H1 (cell line): ENCODE data around the gene GPANK1. TPM values are rescaled to one million over a fixed set of nuclear protein-coding genes. Genes with fewer than 3 reads are reported as not detected.

ENCODE experiments used
- CTCF ChIA-PET: fragments of 300-600 bp; sonication (Branson Sonifier 250); formaldehyde crosslinking; loops from one replicate; lab custom pipeline; 2021; ENCODE audit not compliant: partially characterized antibody; lab: Charles Lee
- POLR2A ChIA-PET: fragments of 300-600 bp; sonication (Branson Sonifier 250); formaldehyde crosslinking; loops from one replicate; lab custom pipeline; 2021; ENCODE audit warnings: inconsistent platforms; ENCODE audit not compliant: partially characterized antibody; lab: Charles Lee
- DNase-seq, 2 experiments: peaks; one replicate each; pipeline versions ENCODE4 v3.0.0 to v3.0.0-alpha.2; 2010 to 2022; ENCODE audit warnings: low spot score in 2 of 2, low read depth in 1 of 2, mixed read lengths in 1 of 2
- FAIRE-seq: peaks from 2 replicates; lab custom pipeline; 2011; peaks lifted over from hg19 to GRCh38; lab: Jason Lieb, UNC
- H2AFZ ChIP-seq: 2 replicates; pipeline ENCODE4 v1.8.1; 2012; ENCODE audit warnings: low read length, inconsistent platforms
- H2AK5ac ChIP-seq: 2 replicates; pipeline ENCODE4 v1.6.1; 2013; ENCODE audit warnings: low read depth, low read length
- H2BK120ac ChIP-seq: replicated peaks from 2 replicates; pipeline ENCODE3; 2013; ENCODE audit warnings: low read depth, low read length, inconsistent platforms
- H2BK12ac ChIP-seq: 2 replicates; pipeline ENCODE4 v1.6.1; 2013; ENCODE audit warnings: low read depth, low read length
- H2BK15ac ChIP-seq: 2 replicates; pipeline ENCODE4 v1.6.1; 2013; ENCODE audit warnings: low read length
- H2BK20ac ChIP-seq: 2 replicates; pipeline ENCODE4 v1.6.1; 2013; ENCODE audit warnings: low read length
- H2BK5ac ChIP-seq: 2 replicates; pipeline ENCODE4 v1.6.1; 2013; ENCODE audit warnings: low read depth, low read length
- H3K14ac ChIP-seq: 2 replicates; pipeline ENCODE4 v1.6.1; 2013; ENCODE audit warnings: inconsistent platforms; ENCODE audit not compliant: insufficient read length
- H3K18ac ChIP-seq: 2 replicates; pipeline ENCODE4 v1.6.1; 2013; ENCODE audit warnings: low read length; ENCODE audit errors: extremely low read depth
- H3K23ac ChIP-seq: 2 replicates; pipeline ENCODE4 v1.6.1; 2013; ENCODE audit warnings: inconsistent platforms; ENCODE audit not compliant: insufficient read length
- H3K23me2 ChIP-seq: 2 replicates; pipeline ENCODE4 v1.6.1; 2013; ENCODE audit warnings: low read depth, low read length
- H3K27ac ChIP-seq: 2 replicates; pipeline ENCODE4 v1.6.1; 2011; ENCODE audit warnings: low read depth, low read length, inconsistent platforms
- H3K27me3 ChIP-seq, 4 experiments: replicated peaks in 1 of 4; 1 replicate in 1 of 4; 2 replicates in 3 of 4; pipeline versions ENCODE4 v1.6.1 to v1.8.1; 2011 to 2013; ENCODE audit warnings: low read length in 3 of 4, mild to moderate bottlenecking in 3 of 4, inconsistent platforms in 2 of 4, mixed read lengths in 2 of 4, moderate library complexity in 1 of 4; ENCODE audit not compliant: control insufficient read depth in 3 of 4, insufficient read depth in 3 of 4; ENCODE audit errors: extremely low read depth in 1 of 4
- H3K36me3 ChIP-seq, 4 experiments: 2 replicates each; pipeline versions ENCODE4 v1.6.1 to v1.8.1; 2011 to 2013; ENCODE audit warnings: mild to moderate bottlenecking in 4 of 4, low read length in 3 of 4, moderate library complexity in 2 of 4, control low read depth in 1 of 4, inconsistent platforms in 1 of 4; ENCODE audit not compliant: insufficient read depth in 4 of 4, control insufficient read depth in 2 of 4
- H3K4ac ChIP-seq: replicated peaks from 2 replicates; pipeline ENCODE3; 2013; ENCODE audit warnings: low read length, low read depth, mixed read lengths, inconsistent platforms; ENCODE audit not compliant: insufficient read length
- H3K4me1 ChIP-seq, 4 experiments: replicated peaks in 1 of 4; 1 replicate in 1 of 4; 2 replicates in 3 of 4; pipeline versions ENCODE4 v1.6.1 to v1.8.1; 2011 to 2013; ENCODE audit warnings: low read length in 3 of 4, inconsistent platforms in 2 of 4, mixed read lengths in 1 of 4; ENCODE audit not compliant: insufficient read depth in 4 of 4, control insufficient read depth in 3 of 4
- H3K4me2 ChIP-seq, 2 experiments: 2 replicates each; pipeline versions ENCODE4 v1.6.1 to v1.8.1; 2011 to 2013; ENCODE audit warnings: low read depth in 2 of 2, low read length in 2 of 2, control low read depth in 1 of 2, inconsistent platforms in 1 of 2, mild to moderate bottlenecking in 1 of 2; ENCODE audit not compliant: insufficient read depth in 1 of 2
- H3K4me3 ChIP-seq, 4 experiments: fragments of 200-600, 300-600 bp in 1 of 4; sonication (generic), shearing (Covaris generic), sonication (Bioruptor Twin) in 1 of 4; 2 replicates each; pipeline versions ENCODE4 v1.5.1 to v1.8.1; 2011 to 2016; ENCODE audit warnings: low read length in 4 of 4, low read depth in 3 of 4, control low read depth in 2 of 4, inconsistent platforms in 2 of 4, mild to moderate bottlenecking in 2 of 4, mixed read lengths in 1 of 4, moderate library complexity in 1 of 4; ENCODE audit not compliant: insufficient read depth in 2 of 4; ENCODE audit errors: extremely low read depth in 1 of 4
- H3K56ac ChIP-seq: replicated peaks from 2 replicates; pipeline ENCODE3; 2013; ENCODE audit warnings: low read depth, mild to moderate bottlenecking, mixed read lengths, low read length, inconsistent platforms; ENCODE audit not compliant: insufficient read length
- H3K79me1 ChIP-seq: 2 replicates; pipeline ENCODE4 v1.6.1; 2013; ENCODE audit warnings: low read depth, low read length, control low read depth
- H3K79me2 ChIP-seq, 2 experiments: 2 replicates each; pipeline versions ENCODE4 v1.6.1 to v1.8.1; 2012 to 2013; ENCODE audit warnings: low read length in 2 of 2, mild to moderate bottlenecking in 2 of 2, inconsistent platforms in 1 of 2; ENCODE audit not compliant: insufficient read depth in 2 of 2, control insufficient read depth in 1 of 2
- H3K9ac ChIP-seq, 4 experiments: replicated peaks in 1 of 4; 1 replicate in 1 of 4; 2 replicates in 3 of 4; pipeline versions ENCODE4 v1.6.1 to v1.8.1; 2011 to 2013; ENCODE audit warnings: low read depth in 3 of 4, low read length in 3 of 4, control low read depth in 2 of 4, mild to moderate bottlenecking in 2 of 4, moderate library complexity in 2 of 4, inconsistent platforms in 1 of 4; ENCODE audit errors: extremely low read depth in 1 of 4
- H3K9me3 ChIP-seq, 2 experiments: 2 replicates each; pipeline versions ENCODE4 v1.6.1 to v1.8.1; 2012 to 2013; ENCODE audit warnings: mild to moderate bottlenecking in 2 of 2, moderate library complexity in 2 of 2, control low read depth in 1 of 2, inconsistent platforms in 1 of 2, low read depth in 1 of 2, low read length in 1 of 2, mixed read lengths in 1 of 2; ENCODE audit not compliant: insufficient read depth in 2 of 2
- H4K20me1 ChIP-seq, 2 experiments: replicated peaks in 1 of 2; 2 replicates each; pipeline versions ENCODE3 to v1.8.1; 2011 to 2013; ENCODE audit warnings: inconsistent platforms in 2 of 2, low read length in 2 of 2, mild to moderate bottlenecking in 1 of 2; ENCODE audit not compliant: insufficient read depth in 2 of 2, control insufficient read depth in 1 of 2
- H4K5ac ChIP-seq: 2 replicates; pipeline ENCODE4 v1.6.1; 2013; ENCODE audit warnings: low read length, low read depth, mixed read lengths, inconsistent platforms; ENCODE audit not compliant: insufficient read length
- H4K8ac ChIP-seq: 2 replicates; pipeline ENCODE4 v1.8.0; 2013; ENCODE audit warnings: mild to moderate bottlenecking, moderate library complexity, low read length, inconsistent platforms; ENCODE audit not compliant: insufficient read depth; ENCODE audit errors: extremely low read depth
- H4K91ac ChIP-seq: replicated peaks from 2 replicates; pipeline ENCODE3; 2013; ENCODE audit warnings: low read length, mixed read lengths, inconsistent platforms; ENCODE audit not compliant: insufficient read length
- ASH2L ChIP-seq: fragments of 200-600, 300-600 bp; sonication (generic); IDR thresholded peaks from one replicate; pipeline ENCODE4 v1.7.1; 2017; ENCODE audit warnings: low read length
- ATF2 ChIP-seq: IDR thresholded peaks from 2 replicates; pipeline ENCODE4 v1.6.1; 2012; ENCODE audit warnings: low read length, inconsistent platforms
- CTCF ChIP-seq, 3 experiments: IDR thresholded peaks; 1 replicate in 2 of 3; 2 replicates in 1 of 3; pipeline versions ENCODE4 v1.5.1 to v1.6.1; 2011; ENCODE audit warnings: low read length in 3 of 3, mild to moderate bottlenecking in 3 of 3, inconsistent platforms in 2 of 3, low read depth in 1 of 3, moderate library complexity in 1 of 3; ENCODE audit not compliant: insufficient read depth in 1 of 3; ENCODE audit errors: control extremely low read depth in 1 of 3
- EGR1 ChIP-seq: IDR thresholded peaks from 2 replicates; pipeline ENCODE4 v1.6.1; 2011; ENCODE audit warnings: low read depth, low read length, borderline replicate concordance
- JUN ChIP-seq: IDR thresholded peaks from 2 replicates; pipeline ENCODE4 v1.6.1; 2011; ENCODE audit warnings: low read depth, mild to moderate bottlenecking, improper control_type of control experiment, low read length
- PHF8 ChIP-seq: fragments of 200-600 bp; sonication (generic); conservative IDR thresholded peaks from 2 replicates; pipeline ENCODE4 v1.7.1; 2012; ENCODE audit warnings: low read depth, mild to moderate bottlenecking, inconsistent platforms, low read length, moderate library complexity
- USF2 ChIP-seq: IDR thresholded peaks from 2 replicates; pipeline ENCODE4 v1.6.1; 2011; ENCODE audit warnings: low read length, improper control_type of control experiment
- WGBS, 2 experiments: shearing (Covaris generic) in 1 of 2; methylation state at CpG; one replicate each; pipeline versions ENCODE4 v1.1.6 to v1.1.7; 2013 to 2015; ENCODE audit warnings: low lambda C conversion rate in 2 of 2, mixed read lengths in 2 of 2, inconsistent platforms in 1 of 2, low coverage in 1 of 2, missing lambda C conversion rate in 1 of 2; ENCODE audit not compliant: insufficient replicate concordance in 2 of 2, insufficient coverage in 1 of 2, insufficient read length in 1 of 2; ENCODE audit errors: extremely low coverage in 1 of 2, missing lambda C conversion rate in 1 of 2; 5-methylcytosine and 5-hydroxymethylcytosine counted together
- polyA plus RNA-seq, 7 experiments: library from polyadenylated mRNA; depleted of rRNA in 3 of 7; stranded (reverse) in 5 of 7; unstranded in 2 of 7; fragments of >200 nt in 5 of 7; fragments of 200-250 nt in 2 of 7; gene quantifications; 1 replicate in 5 of 7; 2 replicates in 1 of 7; 4 replicates in 1 of 7; pipeline versions ENCODE4 v1.2.1 to v1.2.3, GENCODE V29; 2011 to 2013; ENCODE audit warnings: missing spikeins in 2 of 7, mixed read lengths in 2 of 7
- total RNA-seq: library from RNA; stranded (reverse); fragmentation: NEBNext Ultra II Directional; extraction: Animal tissue kit (Norgen Biotek cat#: 25700); gene quantifications from 2 replicates; pipeline ENCODE4 v1.2.1, GENCODE V29; 2021

Gene GPANK1
- total and polyA plus RNA-seq, 2 of the 8 experiments (the other 6 are each of a cell fraction or from before 2014, with no cell fraction given), result 24.5 to 30.2 TPM

- H3K9ac ChIP-seq, result no peak overlapping the region
- FAIRE-seq (no peak), DNase-seq (no peak)
- H3K23me2 ChIP-seq, result peaks cover 5% of the 10 kb centered on the region; the same call in 1 of the 2 replicates
- H3K9me3 ChIP-seq, result no peaks in the 10 kb centered on the region
- WGBS, 2 experiments, result 97% methylated on average over 10 of the region's 10 CpGs; no CpG with 5 or more reads in 1 of the 2 experiments
- H3K18ac ChIP-seq, result no peak overlapping the region
- CTCF ChIA-PET, result interaction anchor here (0.6 to 2.7 kb wide), 2 partner anchors 77 to 117 kb away, joined by 3 to 9 read pairs; partner anchors contain the start of genes ATP6V1G2 and NFKBIL1
- H4K5ac ChIP-seq, result no peak overlapping the region
- H3K56ac ChIP-seq, result no peak overlapping the region
- H4K91ac ChIP-seq, result no peak overlapping the region
- peaks cover 24 to 46% of the 10 kb centered on the region in 2 experiments for H3K79me2 ChIP-seq
- peaks cover 15% of the 10 kb centered on the region; the same call in 1 of the 2 replicates for H3K79me1 ChIP-seq
- H2BK15ac ChIP-seq, result no peak overlapping the region
- POLR2A ChIA-PET, result interaction anchor here (0.6 to 34.9 kb wide), 6 partner anchors 15 to 92 kb away, joined by 3 to 883 read pairs (median 105); partner anchors contain the start of genes APOM, ATP6V1G2, BAG6 and C6orf47
- no peak overlapping the region for H2BK5ac ChIP-seq
- H3K4me3 ChIP-seq, result no peak overlapping the region
- H2BK12ac ChIP-seq, result no peak overlapping the region
- H3K36me3 ChIP-seq, result peaks cover 58 to 72% (median 62%) of the 10 kb centered on the region in 4 experiments
- no peak overlapping the region for H3K27ac ChIP-seq
- H2AK5ac ChIP-seq, result no peak overlapping the region
- peaks cover 0 to 2% (median 0%) of the 10 kb centered on the region in 4 experiments; a peak in 1 of 7 replicates for H3K4me1 ChIP-seq
- H3K27me3 ChIP-seq, result no peaks in the 10 kb centered on the region
- peak overlapping the region; percentile 59; the same call in 1 of the 2 replicates for H4K8ac ChIP-seq
- no peak overlapping the region for H2BK120ac ChIP-seq
- no peak overlapping the region for H3K14ac ChIP-seq
- H4K20me1 ChIP-seq, result peaks cover 4 to 21% of the 10 kb centered on the region in 2 experiments
- no peak overlapping the region for H3K4me2 ChIP-seq
- no peak overlapping the region for H2AFZ ChIP-seq
- H3K23ac ChIP-seq, result no peak overlapping the region
- no peak overlapping the region for H3K4ac ChIP-seq
- no peak overlapping the region for H2BK20ac ChIP-seq
- TF ChIP-seq ATF2, result no peak
- no peak for TF ChIP-seq ASH2L
- no peak for TF ChIP-seq CTCF (IDR thresholded peaks at IDR 0.05; ENCODE audit: control extremely low read depth in 1 of 3, insufficient read depth in 1 of 3, low read depth in 1 of 3, low read length in 3 of 3)
- TF ChIP-seq EGR1, result no peak
- no peak for TF ChIP-seq JUN
- no peak for TF ChIP-seq PHF8
- no peak for TF ChIP-seq USF2
Measured at GRCh38 chr6:31624070-31624469, 40.7 kb downstream of the GPANK1 start.
